Osteocyte (in vitro differentiated cells): Measurements from ENCODE around the gene EFEMP1. TPM values are rescaled to one million over a fixed set of nuclear protein-coding genes. Genes with fewer than 3 reads are reported as not detected.

ENCODE experiments used
- DNase-seq: peaks from one replicate; pipeline ENCODE4 v3.0.0; 2021; ENCODE audit warnings: mixed read lengths; ENCODE audit not compliant: unreplicated experiment; ENCODE audit errors: extremely low spot score
- H3K27ac Mint-ChIP-seq: one replicate; pipeline ENCODE4 v1.8.0; 2021; ENCODE audit warnings: mild to moderate bottlenecking, mixed read lengths; ENCODE audit not compliant: unreplicated experiment
- H3K27me3 Mint-ChIP-seq: one replicate; pipeline ENCODE4 v1.8.0; 2021; ENCODE audit warnings: mixed read lengths; ENCODE audit not compliant: unreplicated experiment
- H3K36me3 Mint-ChIP-seq: one replicate; pipeline ENCODE4 v1.8.0; 2021; ENCODE audit warnings: mixed read lengths; ENCODE audit not compliant: unreplicated experiment
- H3K4me1 Mint-ChIP-seq: one replicate; pipeline ENCODE4 v1.8.0; 2021; ENCODE audit warnings: mixed read lengths; ENCODE audit not compliant: unreplicated experiment
- H3K4me3 Mint-ChIP-seq: one replicate; pipeline ENCODE4 v1.8.0; 2021; ENCODE audit warnings: mild to moderate bottlenecking, moderate library complexity, mixed read lengths; ENCODE audit not compliant: unreplicated experiment
- H3K9me3 Mint-ChIP-seq: one replicate; pipeline ENCODE4 v1.8.0; 2021; ENCODE audit warnings: mixed read lengths; ENCODE audit not compliant: unreplicated experiment
- CTCF ChIP-seq: fragments of 200-600 bp; sonication (generic); IDR thresholded peaks from 2 replicates; pipeline ENCODE4 v1.5.0; 2021; ENCODE audit warnings: antibody characterized with exemption, mild to moderate bottlenecking, moderate library complexity
- total RNA-seq: library from RNA; stranded (reverse); gene quantifications from 2 replicates; pipeline ENCODE4 v1.2.1, GENCODE V29; 2021

EFEMP1 gene
- total RNA-seq, 1 donor from 2014 or later = 7.4 TPM

- H3K27ac Mint-ChIP-seq = no peak overlapping the region
- peaks cover 9% of the 10 kb centered on the region for H3K27me3 Mint-ChIP-seq
- no peaks in the 10 kb centered on the region for H3K36me3 Mint-ChIP-seq
- H3K4me1 Mint-ChIP-seq = peaks cover 13% of the 10 kb centered on the region
- no peak for TF ChIP-seq CTCF
- no peaks in the 10 kb centered on the region for H3K9me3 Mint-ChIP-seq
- no peak for DNase-seq
- no peak overlapping the region for H3K4me3 Mint-ChIP-seq
Observed at GRCh38 chr2:55898386-55899040, 25.1 kb downstream of the EFEMP1 start.

GRCh38 chr2:55896633-55897032 is 26.9 kb downstream of the EFEMP1 start:
- H3K36me3 Mint-ChIP-seq = no peaks in the 10 kb centered on the region
- no peak for TF ChIP-seq CTCF
- H3K27me3 Mint-ChIP-seq = peaks cover 12% of the 10 kb centered on the region
- DNase-seq = no peak
- H3K27ac Mint-ChIP-seq = no peak overlapping the region
- peaks cover 8% of the 10 kb centered on the region for H3K4me1 Mint-ChIP-seq
- H3K9me3 Mint-ChIP-seq = no peaks in the 10 kb centered on the region
- no peak overlapping the region for H3K4me3 Mint-ChIP-seq

GRCh38 chr2:55894720-55895119 is 28.9 kb downstream of the EFEMP1 start:
- no peaks in the 10 kb centered on the region for H3K36me3 Mint-ChIP-seq
- H3K27ac Mint-ChIP-seq = no peak overlapping the region
- no peak for TF ChIP-seq CTCF
- no peak for DNase-seq
- H3K27me3 Mint-ChIP-seq = peaks cover 19% of the 10 kb centered on the region
- H3K4me3 Mint-ChIP-seq = no peak overlapping the region
- H3K9me3 Mint-ChIP-seq = no peaks in the 10 kb centered on the region
- H3K4me1 Mint-ChIP-seq = no peaks in the 10 kb centered on the region

GRCh38 chr2:55891671-55892094 is 31.9 kb downstream of the EFEMP1 start:
- Mint-ChIP-seq H3K36me3 (no peaks in the 10 kb centered on the region), H3K9me3 (no peaks in the 10 kb centered on the region), H3K4me3 (no peak overlapping the region), H3K27ac (no peak overlapping the region), H3K27me3 (peaks cover 19% of the 10 kb centered on the region), H3K4me1 (peaks cover 16% of the 10 kb centered on the region)
- no peak for TF ChIP-seq CTCF
- no peak for DNase-seq

GRCh38 chr2:55888936-55889335 is 34.6 kb downstream of the EFEMP1 start:
- no peak for DNase-seq
- no peaks in the 10 kb centered on the region for H3K36me3 Mint-ChIP-seq
- H3K9me3 Mint-ChIP-seq = no peaks in the 10 kb centered on the region
- H3K4me1 Mint-ChIP-seq = peaks cover 37% of the 10 kb centered on the region
- TF ChIP-seq CTCF = no peak
- no peak overlapping the region for H3K4me3 Mint-ChIP-seq
- H3K27ac Mint-ChIP-seq = no peak overlapping the region
- H3K27me3 Mint-ChIP-seq = peaks cover 17% of the 10 kb centered on the region
